HepG2 (cell line): ENCODE measurements around the gene ORC3. TPM values are rescaled to one million over a fixed set of nuclear protein-coding genes. Genes with fewer than 3 reads are reported as not detected.

Experiments used
- BRD4 ChIP-seq: sonication (generic); formaldehyde crosslinking; IDR thresholded peaks from 2 replicates; pipeline ENCODE4 v1.4.0; 2020; ENCODE audit warnings: missing genetic modification reagents
- CCAR2 ChIP-seq: fragments of 200-400 bp; formaldehyde crosslinking; optimal IDR thresholded peaks from 2 replicates; pipeline ENCODE3; 2018; ENCODE audit warnings: low read depth, mild to moderate bottlenecking, low read length, moderate library complexity
- EED ChIP-seq: sonication (generic); formaldehyde crosslinking; IDR thresholded peaks from 2 replicates; pipeline ENCODE4 v1.5.0; 2020; ENCODE audit warnings: mild to moderate bottlenecking, missing genetic modification reagents
- GLI4 ChIP-seq: sonication (generic); formaldehyde crosslinking; IDR thresholded peaks from 2 replicates; pipeline ENCODE4 v1.5.1; 2020; ENCODE audit warnings: missing genetic modification reagents, mild to moderate bottlenecking, moderate library complexity, borderline replicate concordance
- NFIB ChIP-seq: sonication (generic); formaldehyde crosslinking; IDR thresholded peaks from 2 replicates; pipeline ENCODE4 v1.9.0; 2021; ENCODE audit warnings: missing genetic modification reagents, mild to moderate bottlenecking, borderline replicate concordance
- PHB2 ChIP-seq: fragments of 450-650 bp; IDR thresholded peaks from 2 replicates; pipeline ENCODE4 v1.6.1; 2018; ENCODE audit not compliant: partially characterized antibody
- THAP9 ChIP-seq: sonication (generic); formaldehyde crosslinking; IDR thresholded peaks from 2 replicates; pipeline ENCODE4; 2020; ENCODE audit warnings: missing genetic modification reagents, mild to moderate bottlenecking, borderline replicate concordance
- ZNF407 ChIP-seq: sonication (generic); formaldehyde crosslinking; IDR thresholded peaks from one replicate; pipeline ENCODE4 v1.5.1; 2020; ENCODE audit warnings: mild to moderate bottlenecking, missing genetic modification reagents; ENCODE audit errors: not compliant biosample characterization
- ZNF7 ChIP-seq: IDR thresholded peaks from 2 replicates; pipeline ENCODE4 v1.6.1; 2016; ENCODE audit warnings: missing biosample characterization, missing genetic modification reagents
- ZNF83 ChIP-seq: sonication (generic); formaldehyde crosslinking; IDR thresholded peaks from 2 replicates; pipeline ENCODE4 v1.4.0; 2020; ENCODE audit warnings: missing genetic modification reagents, mild to moderate bottlenecking, borderline replicate concordance
- ZSCAN31 ChIP-seq: sonication (generic); formaldehyde crosslinking; IDR thresholded peaks from 2 replicates; pipeline ENCODE4 v1.5.0; 2020; ENCODE audit warnings: low read depth, mild to moderate bottlenecking, missing genetic modification reagents
- polyA plus RNA-seq, 8 experiments: library from polyadenylated mRNA; depleted of rRNA in 3 of 8; stranded (reverse) in 7 of 8; unstranded in 1 of 8; fragments of >200 nt; fragmentation: Illumina TruSeq in 4 of 8; extraction: Trizol in 4 of 8; gene quantifications; 2 replicates each; pipeline versions ENCODE4 v1.2.1 to v1.2.3, GENCODE V29; 2011 to 2016; ENCODE audit warnings: low read depth in 4 of 8, missing spikeins in 1 of 8, mixed read lengths in 1 of 8; ENCODE audit not compliant: insufficient read depth in 1 of 8
- total RNA-seq, 5 experiments: library from RNA; depleted of rRNA; stranded (reverse); fragments of >200 nt; fragmentation: Illumina TruSeq; extraction: Trizol; gene quantifications; 2 replicates each; pipeline ENCODE4 v1.2.3, GENCODE V29; 2016; ENCODE audit warnings: low read depth in 1 of 5
- TF ChIP-seq, protein P1 (sequence below): IDR thresholded peaks from 2 replicates; pipeline ENCODE4 v1.6.1; 2016; ENCODE audit warnings: missing compliant biosample characterization, missing genetic modification reagents, borderline replicate concordance

Gene ORC3
- total and polyA plus RNA-seq, 2 of the 13 experiments (the other 11 are each of a cell fraction or from before 2014, with no cell fraction given) = 21.8 to 43.5 TPM

GRCh38 chr6:87701676-87702588, 112.0 kb downstream of the ORC3 start, which contains the start of gene AKIRIN2 (continued):
- TF ChIP-seq ZNF407 (CRISPR knock-in tag) (no peak), BRD4 (CRISPR knock-in tag) (no peak; the same call in 1 of the 2 replicates), CCAR2 (no peak), ZNF83 (CRISPR knock-in tag) (no peak), GLI4 (CRISPR knock-in tag) (no peak), EED (CRISPR knock-in tag) (no peak), ZSCAN31 (CRISPR knock-in tag) (peak; percentile 63; the same call in 1 of the 2 replicates), PHB2 (no peak), NFIB (CRISPR knock-in tag) (no peak), ZNF7 (CRISPR knock-in tag) (no peak), THAP9 (CRISPR knock-in tag) (peak; percentile 80; the same call in 1 of the 2 replicates)
- TF ChIP-seq, protein P1, sequence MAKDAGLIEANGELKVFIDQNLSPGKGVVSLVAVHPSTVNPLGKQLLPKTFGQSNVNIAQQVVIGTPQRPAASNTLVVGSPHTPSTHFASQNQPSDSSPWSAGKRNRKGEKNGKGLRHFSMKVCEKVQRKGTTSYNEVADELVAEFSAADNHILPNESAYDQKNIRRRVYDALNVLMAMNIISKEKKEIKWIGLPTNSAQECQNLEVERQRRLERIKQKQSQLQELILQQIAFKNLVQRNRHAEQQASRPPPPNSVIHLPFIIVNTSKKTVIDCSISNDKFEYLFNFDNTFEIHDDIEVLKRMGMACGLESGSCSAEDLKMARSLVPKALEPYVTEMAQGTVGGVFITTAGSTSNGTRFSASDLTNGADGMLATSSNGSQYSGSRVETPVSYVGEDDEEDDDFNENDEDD (CRISPR knock-in tag) = peak; percentile 80; the same call in 1 of the 2 replicates
